ENCODE measurements around the gene MEG3.

DNA sequence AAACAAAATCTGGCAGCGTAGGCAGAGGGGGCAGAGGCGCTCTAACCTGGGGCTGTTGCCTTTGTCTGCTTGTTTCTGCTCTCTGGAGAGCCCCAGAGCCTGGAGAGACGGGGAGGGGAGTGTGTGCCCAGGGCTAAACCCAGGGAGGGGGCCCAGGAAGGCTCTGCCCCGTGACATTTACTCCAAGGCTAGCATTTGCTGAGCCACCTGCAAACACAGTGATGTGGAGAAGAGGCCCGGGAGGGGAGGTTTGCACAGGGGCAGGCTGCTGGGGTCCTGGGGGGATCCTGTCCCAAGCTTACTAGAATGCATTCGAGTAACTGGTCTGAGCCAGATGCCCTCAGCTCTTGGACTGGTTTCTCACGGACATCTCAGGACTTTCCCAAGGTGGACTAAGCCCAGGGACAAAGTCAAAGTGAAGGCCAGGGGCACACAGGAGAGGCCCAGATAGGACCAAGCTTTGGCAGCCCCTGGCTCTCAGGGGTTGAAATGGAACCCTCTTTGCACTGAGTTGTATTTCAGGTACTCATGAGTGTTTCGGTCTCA lies 12.0 kb downstream of the MEG3 start:
- TF ChIP-seq, protein P1, sequence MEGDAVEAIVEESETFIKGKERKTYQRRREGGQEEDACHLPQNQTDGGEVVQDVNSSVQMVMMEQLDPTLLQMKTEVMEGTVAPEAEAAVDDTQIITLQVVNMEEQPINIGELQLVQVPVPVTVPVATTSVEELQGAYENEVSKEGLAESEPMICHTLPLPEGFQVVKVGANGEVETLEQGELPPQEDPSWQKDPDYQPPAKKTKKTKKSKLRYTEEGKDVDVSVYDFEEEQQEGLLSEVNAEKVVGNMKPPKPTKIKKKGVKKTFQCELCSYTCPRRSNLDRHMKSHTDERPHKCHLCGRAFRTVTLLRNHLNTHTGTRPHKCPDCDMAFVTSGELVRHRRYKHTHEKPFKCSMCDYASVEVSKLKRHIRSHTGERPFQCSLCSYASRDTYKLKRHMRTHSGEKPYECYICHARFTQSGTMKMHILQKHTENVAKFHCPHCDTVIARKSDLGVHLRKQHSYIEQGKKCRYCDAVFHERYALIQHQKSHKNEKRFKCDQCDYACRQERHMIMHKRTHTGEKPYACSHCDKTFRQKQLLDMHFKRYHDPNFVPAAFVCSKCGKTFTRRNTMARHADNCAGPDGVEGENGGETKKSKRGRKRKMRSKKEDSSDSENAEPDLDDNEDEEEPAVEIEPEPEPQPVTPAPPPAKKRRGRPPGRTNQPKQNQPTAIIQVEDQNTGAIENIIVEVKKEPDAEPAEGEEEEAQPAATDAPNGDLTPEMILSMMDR (IDR thresholded peaks at IDR 0.05; ENCODE audit: extremely low read depth in 1 of 2, insufficient read depth in 1 of 2, low read depth in 1 of 2, low read length in 2 of 2) = no peak
- TF ChIP-seq POLR2A (IDR thresholded peaks at IDR 0.05; ENCODE audit: low read depth, low read length) (no peak), EZH2 (IDR thresholded peaks at IDR 0.05; ENCODE audit: borderline replicate concordance, low read depth, low read length, severe bottlenecking) (no peak)
